ENCODE measurements around the gene GLTPD2. TPM values are rescaled to one million over a fixed set of nuclear protein-coding genes. Genes with fewer than 3 reads are reported as not detected.

GLTPD2 gene
- total and polyA plus RNA-seq, 4 donors, result 0.34 to 0.41 TPM; not detected in 2

DNA sequence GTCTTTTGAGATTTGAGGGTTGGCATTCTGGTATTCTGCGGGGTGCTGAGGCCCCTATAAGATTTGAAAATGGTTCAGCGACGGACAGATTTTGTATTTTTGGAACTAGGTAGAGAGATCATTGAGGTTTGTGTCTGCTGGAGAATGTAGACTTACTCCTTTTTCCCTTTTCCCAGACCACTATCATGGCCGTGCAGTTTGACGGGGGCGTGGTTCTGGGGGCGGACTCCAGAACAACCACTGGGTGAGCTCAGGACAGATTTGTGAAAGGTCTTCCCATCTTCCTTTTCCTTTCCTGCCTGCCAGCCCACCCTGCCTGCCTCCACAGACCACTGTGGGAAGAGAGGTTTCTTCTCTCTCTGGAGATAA is 7.8 kb downstream of the GLTPD2 start:
- H3K27ac ChIP-seq (ENCODE audit: low read depth in 1 of 2, low read length in 1 of 2), result peak overlapping the region; percentile 59 to 88
- peaks cover 0 to 8% (median 3%) of the 10 kb centered on the region in 5 donors for H3K4me1 ChIP-seq (ENCODE audit: control insufficient read depth in 5 of 5, insufficient read depth in 5 of 5, low read length in 5 of 5)
- no peak for ATAC-seq (ENCODE audit: insufficient read depth, low FRiP score)
- peak in 1 of 3 donors; percentile 14 for DNase-seq
- TF ChIP-seq, protein P1, sequence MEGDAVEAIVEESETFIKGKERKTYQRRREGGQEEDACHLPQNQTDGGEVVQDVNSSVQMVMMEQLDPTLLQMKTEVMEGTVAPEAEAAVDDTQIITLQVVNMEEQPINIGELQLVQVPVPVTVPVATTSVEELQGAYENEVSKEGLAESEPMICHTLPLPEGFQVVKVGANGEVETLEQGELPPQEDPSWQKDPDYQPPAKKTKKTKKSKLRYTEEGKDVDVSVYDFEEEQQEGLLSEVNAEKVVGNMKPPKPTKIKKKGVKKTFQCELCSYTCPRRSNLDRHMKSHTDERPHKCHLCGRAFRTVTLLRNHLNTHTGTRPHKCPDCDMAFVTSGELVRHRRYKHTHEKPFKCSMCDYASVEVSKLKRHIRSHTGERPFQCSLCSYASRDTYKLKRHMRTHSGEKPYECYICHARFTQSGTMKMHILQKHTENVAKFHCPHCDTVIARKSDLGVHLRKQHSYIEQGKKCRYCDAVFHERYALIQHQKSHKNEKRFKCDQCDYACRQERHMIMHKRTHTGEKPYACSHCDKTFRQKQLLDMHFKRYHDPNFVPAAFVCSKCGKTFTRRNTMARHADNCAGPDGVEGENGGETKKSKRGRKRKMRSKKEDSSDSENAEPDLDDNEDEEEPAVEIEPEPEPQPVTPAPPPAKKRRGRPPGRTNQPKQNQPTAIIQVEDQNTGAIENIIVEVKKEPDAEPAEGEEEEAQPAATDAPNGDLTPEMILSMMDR (IDR thresholded peaks at IDR 0.05; ENCODE audit: control extremely low read depth, extremely low read depth), result no peak
- no peaks in the 10 kb centered on the region for H3K27me3 ChIP-seq (ENCODE audit: control insufficient read depth in 3 of 3, insufficient read depth in 3 of 3, low read length in 2 of 3)
- H3K36me3 ChIP-seq (ENCODE audit: control insufficient read depth in 4 of 4, insufficient read depth in 4 of 4, low read length in 4 of 4), result peaks cover 0 to 18% (median 14%) of the 10 kb centered on the region in 4 donors
- peak overlapping the region; percentile 94 for H3K4me3 ChIP-seq
- H3K9me3 ChIP-seq (ENCODE audit: control insufficient read depth in 4 of 4, insufficient read depth in 3 of 4, low read length in 3 of 4), result peaks cover 0 to 3% (median 0%) of the 10 kb centered on the region in 4 donors
- 1% methylated on average over 7 of the region's 7 CpGs for WGBS, 2 donors
- H3K9ac ChIP-seq (ENCODE audit: insufficient read depth in 1 of 2, low read length in 2 of 2), result peak overlapping the region in 1 of 2 donors; percentile 75

DNA sequence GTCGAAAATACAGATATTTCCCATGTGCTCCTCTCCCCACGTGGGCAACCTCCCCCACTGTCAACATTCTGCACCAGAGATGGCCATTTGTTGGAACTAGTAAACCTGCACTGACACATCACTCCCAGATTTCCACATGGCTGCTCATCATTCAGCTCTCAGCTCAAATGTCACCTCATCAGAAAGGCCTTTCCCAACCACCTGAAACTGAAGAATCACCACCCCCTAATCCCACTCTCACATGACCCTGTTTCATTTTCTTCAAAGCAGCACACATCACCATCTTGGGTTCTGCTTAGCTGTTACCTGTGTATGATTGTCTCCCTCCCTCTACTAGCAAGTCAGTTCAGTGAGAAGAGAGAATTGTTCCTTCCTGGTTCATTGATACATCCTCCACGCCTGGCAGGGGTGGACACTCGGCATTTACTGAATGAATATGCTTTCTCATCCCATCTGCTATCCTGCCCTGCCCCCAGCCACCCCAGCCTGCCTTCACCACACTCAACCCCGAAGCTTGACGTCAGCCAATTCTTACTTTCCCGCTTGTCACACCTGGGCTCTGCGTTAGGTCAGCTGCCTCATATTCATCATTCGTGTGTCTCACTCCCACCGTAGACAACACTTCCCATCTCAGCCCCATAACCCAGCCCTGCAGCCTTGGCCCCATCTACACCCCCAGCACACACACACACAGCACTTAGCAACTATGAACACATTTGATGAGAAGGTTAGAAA is 11.9 kb downstream of the GLTPD2 start:
- H3K27ac ChIP-seq (ENCODE audit: low read depth in 1 of 2, low read length in 1 of 2), result no peak overlapping the region
- no peaks in the 10 kb centered on the region for H3K27me3 ChIP-seq (ENCODE audit: control insufficient read depth in 3 of 3, insufficient read depth in 3 of 3, low read length in 2 of 3)
- peaks cover 0 to 18% (median 14%) of the 10 kb centered on the region in 4 donors for H3K36me3 ChIP-seq (ENCODE audit: control insufficient read depth in 4 of 4, insufficient read depth in 4 of 4, low read length in 4 of 4)
- peaks cover 0 to 3% (median 0%) of the 10 kb centered on the region in 4 donors for H3K9me3 ChIP-seq (ENCODE audit: control insufficient read depth in 4 of 4, insufficient read depth in 3 of 4, low read length in 3 of 4)
- ATAC-seq (ENCODE audit: insufficient read depth, low FRiP score) (no peak), DNase-seq (no peak)
- peaks cover 0 to 8% (median 3%) of the 10 kb centered on the region in 5 donors for H3K4me1 ChIP-seq (ENCODE audit: control insufficient read depth in 5 of 5, insufficient read depth in 5 of 5, low read length in 5 of 5)
- TF ChIP-seq, protein P1 (IDR thresholded peaks at IDR 0.05; ENCODE audit: control extremely low read depth, extremely low read depth), result no peak
- WGBS, 2 donors, result 79 to 85% methylated on average over 10 of the region's 10 CpGs
- H3K9ac ChIP-seq (ENCODE audit: insufficient read depth in 1 of 2, low read length in 2 of 2), result no peak overlapping the region
- no peak overlapping the region for H3K4me3 ChIP-seq

DNA sequence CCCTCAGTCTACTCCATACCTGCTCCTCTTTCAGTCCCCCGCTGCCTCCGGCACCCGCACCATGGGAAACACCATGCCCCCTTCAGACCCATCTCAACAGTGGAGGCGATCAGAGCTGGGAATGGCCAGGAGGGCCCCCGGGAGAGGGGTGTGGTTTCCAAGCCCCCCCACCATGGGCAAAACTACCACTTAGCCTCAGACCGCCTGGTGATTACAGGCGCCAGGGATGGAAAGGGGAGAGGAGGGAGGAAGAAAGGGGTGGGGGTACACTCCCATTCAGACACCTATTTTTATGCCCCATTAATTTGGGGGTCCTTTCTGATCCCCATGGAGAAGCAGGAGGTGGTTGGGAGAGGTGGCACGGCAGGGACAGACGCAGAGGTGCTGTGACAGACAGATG is 13.5 kb downstream of the GLTPD2 start, which contains the start of gene C17orf114:
Gene C17orf114, minus strand, starts transcription at position 101 of the 400 bp plus-strand sequence.
- Histone ChIP-seq H3K9me3 (ENCODE audit: control insufficient read depth in 4 of 4, insufficient read depth in 3 of 4, low read length in 3 of 4) (peaks cover 0 to 3% (median 0%) of the 10 kb centered on the region in 4 donors), H3K4me1 (ENCODE audit: control insufficient read depth in 5 of 5, insufficient read depth in 5 of 5, low read length in 5 of 5) (peaks cover 0 to 7% (median 1%) of the 10 kb centered on the region in 5 donors), H3K27me3 (ENCODE audit: control insufficient read depth in 3 of 3, insufficient read depth in 3 of 3, low read length in 2 of 3) (no peaks in the 10 kb centered on the region), H3K27ac (ENCODE audit: low read depth in 1 of 2, low read length in 1 of 2) (no peak within 1 kb of the TSS), H3K9ac (ENCODE audit: insufficient read depth in 1 of 2, low read length in 2 of 2) (no peak within 1 kb of the TSS), H3K4me3 (no peak within 1 kb of the TSS), H3K36me3 (ENCODE audit: control insufficient read depth in 4 of 4, insufficient read depth in 4 of 4, low read length in 4 of 4) (peaks cover 0 to 14% (median 12%) of the 10 kb centered on the region in 4 donors)
- TF ChIP-seq, protein P1 (IDR thresholded peaks at IDR 0.05; ENCODE audit: control extremely low read depth, extremely low read depth), result no peak
- 80 to 82% methylated on average over 9 of the region's 9 CpGs for WGBS, 2 donors
- DNase-seq (no peak), ATAC-seq (ENCODE audit: insufficient read depth, low FRiP score) (no peak)
